OCI-LY3 (cell line): ENCODE data around the gene SH3RF3.

Experiments used
- CTCF ChIP-seq: fragments of 200-600, 300-600 bp; sonication (generic); IDR thresholded peaks from 2 replicates; pipeline ENCODE4 v1.5.1; 2014; ENCODE audit warnings: antibody characterized with exemption, low read length, low read depth
- EZH2phosphoT487 ChIP-seq: fragments of 200-600 bp; shearing (Covaris generic); IDR thresholded peaks from 2 replicates; pipeline ENCODE4 v1.6.1; 2018; ENCODE audit warnings: antibody characterized with exemption, mixed run types, low read depth

- TF ChIP-seq CTCF, result no peak
- TF ChIP-seq EZH2phosphoT487, result no peak
Observed at GRCh38 chr2:109215866-109216265, 86.9 kb downstream of the SH3RF3 start.
